ENCODE measurements around the gene TMBIM1.
"Not testable (repeated sequence)": the region's sequence is repeated elsewhere in the genome, so short reads cannot be mapped to it uniquely, and the experiment has no call there.

- not testable (repeated sequence) for TF ChIP-seq CTCF, EP300, POLR2A (IDR thresholded peaks at IDR 0.05)
These were observed 18.9 kb downstream of the TMBIM1 start for GRCh38 chr2:218273214-218273907.

All from stomach (tissue), 4 donors.